Hepatocyte (in vitro differentiated cells): ENCODE results near the gene RAPGEF4.

Experiments used
- EZH2phosphoT487 ChIP-seq: fragments of 200-600 bp; sonication (generic); IDR thresholded peaks from one replicate; pipeline ENCODE4 v1.6.1; 2018; ENCODE audit warnings: antibody characterized with exemption, mild to moderate bottlenecking, low read depth, moderate library complexity; ENCODE audit not compliant: unreplicated experiment, severe bottlenecking
- TF ChIP-seq, protein P1 (sequence below): fragments of 200-600 bp; sonication (generic); IDR thresholded peaks from 2 replicates; pipeline ENCODE4 v1.5.1; 2016; ENCODE audit warnings: antibody characterized with exemption, mild to moderate bottlenecking; ENCODE audit not compliant: poor library complexity

- TF ChIP-seq, protein P1, sequence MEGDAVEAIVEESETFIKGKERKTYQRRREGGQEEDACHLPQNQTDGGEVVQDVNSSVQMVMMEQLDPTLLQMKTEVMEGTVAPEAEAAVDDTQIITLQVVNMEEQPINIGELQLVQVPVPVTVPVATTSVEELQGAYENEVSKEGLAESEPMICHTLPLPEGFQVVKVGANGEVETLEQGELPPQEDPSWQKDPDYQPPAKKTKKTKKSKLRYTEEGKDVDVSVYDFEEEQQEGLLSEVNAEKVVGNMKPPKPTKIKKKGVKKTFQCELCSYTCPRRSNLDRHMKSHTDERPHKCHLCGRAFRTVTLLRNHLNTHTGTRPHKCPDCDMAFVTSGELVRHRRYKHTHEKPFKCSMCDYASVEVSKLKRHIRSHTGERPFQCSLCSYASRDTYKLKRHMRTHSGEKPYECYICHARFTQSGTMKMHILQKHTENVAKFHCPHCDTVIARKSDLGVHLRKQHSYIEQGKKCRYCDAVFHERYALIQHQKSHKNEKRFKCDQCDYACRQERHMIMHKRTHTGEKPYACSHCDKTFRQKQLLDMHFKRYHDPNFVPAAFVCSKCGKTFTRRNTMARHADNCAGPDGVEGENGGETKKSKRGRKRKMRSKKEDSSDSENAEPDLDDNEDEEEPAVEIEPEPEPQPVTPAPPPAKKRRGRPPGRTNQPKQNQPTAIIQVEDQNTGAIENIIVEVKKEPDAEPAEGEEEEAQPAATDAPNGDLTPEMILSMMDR = no peak
- no peak for TF ChIP-seq EZH2phosphoT487
These were observed 34.2 kb downstream of the RAPGEF4 start for GRCh38 chr2:172769879-172770278.
